Parathyroid adenoma (tissue), 2 donors: ENCODE measurements around the gene ZCCHC4.

Experiments used
- H2AFZ ChIP-seq: fragments of 300-600 bp; sonication (generic); one replicate; pipeline ENCODE4 v1.7.0; 2017; ENCODE audit warnings: antibody characterized with exemption, mild to moderate bottlenecking
- H3K27ac ChIP-seq: fragments of 300-600 bp; sonication (generic); one replicate; pipeline ENCODE4 v1.7.0; 2017
- H3K27me3 ChIP-seq: fragments of 300-600 bp; sonication (generic); one replicate; pipeline ENCODE4 v1.7.0; 2017; ENCODE audit warnings: low read length; ENCODE audit not compliant: control insufficient read depth, insufficient read depth
- H3K36me3 ChIP-seq: fragments of 300-600 bp; sonication (generic); one replicate; pipeline ENCODE4 v1.7.0; 2017; ENCODE audit warnings: low read length; ENCODE audit not compliant: control insufficient read depth, insufficient read depth
- H3K4me1 ChIP-seq: fragments of 300-600 bp; sonication (generic); one replicate; pipeline ENCODE4 v1.7.0; 2017; ENCODE audit warnings: control low read depth
- H3K4me2 ChIP-seq: fragments of 300-600 bp; sonication (generic); one replicate; pipeline ENCODE4 v1.7.0; 2017; ENCODE audit warnings: low read length
- H3K4me3 ChIP-seq: fragments of 300-600 bp; sonication (generic); one replicate; pipeline ENCODE4 v1.7.0; 2017; ENCODE audit warnings: low read depth, low read length
- H3K79me2 ChIP-seq: fragments of 300-600 bp; sonication (generic); one replicate; pipeline ENCODE4 v1.7.0; 2017; ENCODE audit warnings: control low read depth
- H3K9ac ChIP-seq: fragments of 300-600 bp; sonication (generic); one replicate; pipeline ENCODE4 v1.7.0; 2017; ENCODE audit warnings: mild to moderate bottlenecking
- H3K9me3 ChIP-seq: fragments of 300-600 bp; sonication (generic); one replicate; pipeline ENCODE4 v1.7.0; 2017; ENCODE audit warnings: low read length; ENCODE audit not compliant: control insufficient read depth
- CTCF ChIP-seq: fragments of 300-600 bp; sonication (generic); IDR thresholded peaks from one replicate; pipeline ENCODE4 v1.7.0; 2017; ENCODE audit warnings: antibody characterized with exemption, mild to moderate bottlenecking
- donor health status: primary hyperparathyroidism.

Gene ZCCHC4

DNA sequence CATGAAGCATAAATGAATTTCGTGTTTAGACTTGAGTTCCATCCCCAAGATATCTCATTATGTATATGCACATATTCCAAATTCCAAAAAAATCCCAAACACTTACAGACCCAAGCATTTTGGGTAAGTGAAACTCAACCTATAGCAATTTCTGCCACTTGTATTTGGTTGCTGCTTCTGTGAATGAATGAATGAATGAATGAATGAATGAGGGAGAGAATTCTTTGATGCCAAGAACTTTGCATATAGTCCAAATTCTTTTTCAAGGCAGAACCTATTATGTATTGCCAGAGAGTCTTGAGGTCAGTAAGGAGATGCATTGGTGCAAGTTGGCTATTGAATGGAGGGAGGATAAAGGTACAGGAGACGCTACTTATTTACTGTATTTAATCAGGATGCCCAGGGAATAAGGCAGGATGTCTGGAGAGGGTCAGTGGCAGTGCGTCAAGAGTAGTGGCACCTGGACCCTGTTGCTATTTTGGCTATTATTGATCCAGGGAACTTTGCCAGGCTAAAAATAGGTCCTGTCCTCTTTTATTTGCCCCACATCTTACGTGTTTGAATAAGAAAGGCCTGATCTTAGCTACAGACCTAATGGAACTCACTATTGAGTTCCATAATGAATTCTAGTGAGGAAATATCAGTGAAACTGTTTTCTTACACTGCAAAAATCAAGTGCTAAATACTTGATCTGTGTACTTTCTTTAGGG is 98.4 kb downstream of the ZCCHC4 start:
- no peak for TF ChIP-seq CTCF

GRCh38 chr4:25413261-25413660 is 100.7 kb downstream of the ZCCHC4 start:
- Histone ChIP-seq H3K27me3 (no peaks in the 10 kb centered on the region), H3K9ac (no peak overlapping the region), H3K79me2 (no peaks in the 10 kb centered on the region), H2AFZ (no peak overlapping the region), H3K4me3 (no peak overlapping the region), H3K4me2 (no peak overlapping the region), H3K27ac (no peak overlapping the region), H3K9me3 (no peaks in the 10 kb centered on the region), H3K4me1 (no peaks in the 10 kb centered on the region), H3K36me3 (no peaks in the 10 kb centered on the region)
- TF ChIP-seq CTCF = no peak

More for the DNA sequence above, 98.4 kb downstream of the ZCCHC4 start:
- Histone ChIP-seq H3K36me3 (no peaks in the 10 kb centered on the region), H3K4me1 (no peaks in the 10 kb centered on the region), H3K79me2 (no peaks in the 10 kb centered on the region), H3K4me3 (no peak overlapping the region), H3K27me3 (no peaks in the 10 kb centered on the region), H3K27ac (no peak overlapping the region), H3K9ac (no peak overlapping the region), H2AFZ (no peak overlapping the region), H3K9me3 (no peaks in the 10 kb centered on the region), H3K4me2 (no peak overlapping the region)

- Histone ChIP-seq H3K9me3 (no peaks in the 10 kb centered on the region), H3K36me3 (no peaks in the 10 kb centered on the region), H3K9ac (no peak overlapping the region), H3K4me3 (no peak overlapping the region), H3K79me2 (no peaks in the 10 kb centered on the region), H3K27ac (no peak overlapping the region), H3K4me1 (no peaks in the 10 kb centered on the region), H2AFZ (no peak overlapping the region), H3K27me3 (no peaks in the 10 kb centered on the region), H3K4me2 (no peak overlapping the region)
- TF ChIP-seq CTCF = no peak
Measured at GRCh38 chr4:25417014-25417413, 104.4 kb downstream of the ZCCHC4 start.
